SK-N-SH (cell line): ENCODE results near the gene CISH. TPM values are rescaled to one million over a fixed set of nuclear protein-coding genes. Genes with fewer than 3 reads are reported as not detected.

ENCODE experiments used
- CTCF ChIA-PET: fragments of 300-600, 350-600 bp; formaldehyde crosslinking; extraction: SDS; loops from one replicate; lab custom pipeline; 2021; lab: Yijun Ruan, JAX
- POLR2A ChIA-PET: fragments of 350-600 bp; sonication (Branson Sonifier 250); formaldehyde crosslinking; extraction: SDS; loops from one replicate; lab custom pipeline; 2020; ENCODE audit warnings: antibody characterized with exemption, inconsistent platforms; lab: Yijun Ruan, JAX
- DNase-seq: peaks from one replicate; pipeline ENCODE4 v3.0.0; 2012
- H2AFZ ChIP-seq: fragments of 200-600 bp; sonication (generic); 2 replicates; pipeline ENCODE4 v1.8.1; 2016; ENCODE audit warnings: antibody characterized with exemption, mild to moderate bottlenecking, low read depth
- H3F3A ChIP-seq: fragments of 200-600 bp; sonication (generic); replicated peaks from 2 replicates; pipeline ENCODE3; 2016; ENCODE audit warnings: antibody characterized with exemption, mild to moderate bottlenecking; ENCODE audit not compliant: insufficient read depth
- H3K27ac ChIP-seq, 2 experiments: fragments of 200-500 bp in 1 of 2; fragments of 200-600 bp in 1 of 2; sonication (Bioruptor generic) in 1 of 2; sonication (generic), shearing (Covaris generic) in 1 of 2; 2 replicates each; pipeline versions ENCODE4 v1.5.1 to v1.6.1; 2014 to 2016; ENCODE audit warnings: low read depth in 2 of 2, inconsistent platforms in 1 of 2, low read length in 1 of 2, mild to moderate bottlenecking in 1 of 2, mixed read lengths in 1 of 2
- H3K27me3 ChIP-seq: fragments of 200-600 bp; sonication (generic), shearing (Covaris generic); 2 replicates; pipeline ENCODE4 v1.6.1; 2016; ENCODE audit warnings: mixed run types; ENCODE audit not compliant: insufficient read depth
- H3K36me3 ChIP-seq, 2 experiments: fragments of 200-500 bp in 1 of 2; fragments of 200-600 bp in 1 of 2; sonication (Bioruptor generic) in 1 of 2; sonication (generic) in 1 of 2; replicated peaks in 1 of 2; 2 replicates each; pipeline versions ENCODE3 to v1.5.1; 2014 to 2016; ENCODE audit warnings: low read length in 1 of 2, mild to moderate bottlenecking in 1 of 2; ENCODE audit not compliant: insufficient read depth in 2 of 2, control insufficient read depth in 1 of 2
- H3K4me1 ChIP-seq, 2 experiments: fragments of 200-500 bp in 1 of 2; fragments of 200-600 bp in 1 of 2; sonication (Bioruptor generic) in 1 of 2; sonication (generic), shearing (Covaris generic) in 1 of 2; 2 replicates each; pipeline versions ENCODE4 v1.5.1 to v1.6.1; 2014 to 2016; ENCODE audit warnings: low read depth in 1 of 2, low read length in 1 of 2, mixed run types in 1 of 2; ENCODE audit not compliant: insufficient read depth in 2 of 2, control insufficient read depth in 1 of 2
- H3K4me2 ChIP-seq: fragments of 200-600 bp; sonication (generic), shearing (Covaris generic); 2 replicates; pipeline ENCODE4 v1.6.1; 2017; ENCODE audit warnings: mixed run types
- H3K4me3 ChIP-seq, 2 experiments: fragments of 200-500 bp in 1 of 2; fragments of 200-600 bp in 1 of 2; sonication (Bioruptor generic) in 1 of 2; sonication (generic), shearing (Covaris generic) in 1 of 2; 2 replicates each; pipeline versions ENCODE4 v1.5.1 to v1.8.1; 2014 to 2016; ENCODE audit warnings: low read depth in 2 of 2, inconsistent platforms in 1 of 2, low read length in 1 of 2, mild to moderate bottlenecking in 1 of 2, mixed read lengths in 1 of 2, moderate library complexity in 1 of 2
- H3K79me2 ChIP-seq: fragments of 200-600 bp; sonication (generic); 2 replicates; pipeline ENCODE4 v1.8.1; 2017; ENCODE audit warnings: mild to moderate bottlenecking; ENCODE audit not compliant: insufficient read depth
- H3K9ac ChIP-seq: fragments of 200-600 bp; sonication (generic); 2 replicates; pipeline ENCODE4 v1.6.1; 2017; ENCODE audit warnings: mixed run types
- H3K9me2 ChIP-seq: fragments of 200-600 bp; sonication (generic); 2 replicates; pipeline ENCODE4 v1.6.1; 2017; ENCODE audit warnings: mixed run types
- H3K9me3 ChIP-seq: fragments of 200-600 bp; sonication (generic); 2 replicates; pipeline ENCODE4 v1.6.1; 2017; ENCODE audit warnings: mixed run types, mild to moderate bottlenecking, moderate library complexity
- H4K20me1 ChIP-seq: fragments of 200-600 bp; sonication (generic); 2 replicates; pipeline ENCODE4 v1.6.1; 2017; ENCODE audit warnings: mild to moderate bottlenecking, mixed run types; ENCODE audit not compliant: insufficient read depth
- CHD2 ChIP-seq: fragments of 150-350 bp; IDR thresholded peaks from 2 replicates; pipeline ENCODE4 v1.6.1; 2018; ENCODE audit warnings: low read length; ENCODE audit not compliant: partially characterized antibody
- CTCF ChIP-seq: fragments of 200-600 bp; sonication (generic); IDR thresholded peaks from 2 replicates; pipeline ENCODE4 v1.6.1; 2017; ENCODE audit warnings: antibody characterized with exemption, mild to moderate bottlenecking, moderate library complexity
- ELF1 ChIP-seq: IDR thresholded peaks from 2 replicates; pipeline ENCODE4 v1.4.0; 2012
- EP300 ChIP-seq, 2 experiments: IDR thresholded peaks; 2 replicates each; pipeline versions ENCODE4 v1.4.0 to v1.6.1; 2012; ENCODE audit warnings: borderline replicate concordance in 1 of 2, low read depth in 1 of 2, low read length in 1 of 2
- IRF3 ChIP-seq: fragments of 150-350 bp; IDR thresholded peaks from 2 replicates; pipeline ENCODE4 v1.6.1; 2016; ENCODE audit warnings: mild to moderate bottlenecking, low read depth, low read length
- JUND ChIP-seq: IDR thresholded peaks from 2 replicates; pipeline ENCODE4 v1.4.0; 2012
- MEF2A ChIP-seq: IDR thresholded peaks from 2 replicates; pipeline ENCODE4 v1.4.0; 2012; ENCODE audit warnings: low read depth, borderline replicate concordance
- NFIC ChIP-seq: IDR thresholded peaks from 2 replicates; pipeline ENCODE4 v1.4.0; 2012; ENCODE audit warnings: borderline replicate concordance
- NRF1 ChIP-seq: IDR thresholded peaks from 2 replicates; pipeline ENCODE4 v1.6.1; 2012; ENCODE audit warnings: low read depth, mild to moderate bottlenecking, low read length
- PBX3 ChIP-seq: IDR thresholded peaks from 2 replicates; pipeline ENCODE4; 2012
- RCOR1 ChIP-seq: fragments of 150-350 bp; IDR thresholded peaks from 2 replicates; pipeline ENCODE4 v1.6.1; 2017; ENCODE audit warnings: antibody characterized with exemption, low read length
- REST ChIP-seq: IDR thresholded peaks from 2 replicates; pipeline ENCODE4 v1.6.1; 2012; ENCODE audit warnings: mild to moderate bottlenecking, low read depth, low read length, moderate library complexity
- SIN3A ChIP-seq: IDR thresholded peaks from 2 replicates; pipeline ENCODE4 v1.6.1; 2012; ENCODE audit warnings: low read depth, mild to moderate bottlenecking, low read length, moderate library complexity, borderline replicate concordance
- SMC3 ChIP-seq: IDR thresholded peaks from 2 replicates; pipeline ENCODE4 v1.6.1; 2012; ENCODE audit warnings: low read depth, low read length, improper control_type of control experiment
- TCF12 ChIP-seq: IDR thresholded peaks from 2 replicates; pipeline ENCODE4 v1.4.0; 2012
- TEAD4 ChIP-seq: IDR thresholded peaks from 2 replicates; pipeline ENCODE4 v1.4.0; 2012; ENCODE audit warnings: mild to moderate bottlenecking, borderline replicate concordance; ENCODE audit not compliant: insufficient read depth
- YY1 ChIP-seq: IDR thresholded peaks from 2 replicates; pipeline ENCODE4 v1.4.0; 2012; ENCODE audit warnings: low read depth, mild to moderate bottlenecking
- WGBS: methylation state at CpG from one replicate; pipeline ENCODE4 v1.1.6; 2017; ENCODE audit warnings: low lambda C conversion rate; 5-methylcytosine and 5-hydroxymethylcytosine counted together
- polyA plus RNA-seq, 3 experiments: library from polyadenylated mRNA; depleted of rRNA; stranded (reverse); fragments of >200 nt; gene quantifications; 2 replicates each; pipeline ENCODE4 v1.2.3, GENCODE V29; 2012

The CISH gene
- polyA plus RNA-seq, 1 of the 3 experiments (the other 2 are of a cell fraction), result 2.6 TPM

GRCh38 chr3:50571486-50571885 is 40.1 kb downstream of the CISH start:
- no peaks in the 10 kb centered on the region for H3K9me2 ChIP-seq
- no peaks in the 10 kb centered on the region for H3K9me3 ChIP-seq
- no peak overlapping the region for H3K27ac ChIP-seq
- H3F3A ChIP-seq, result no peaks in the 10 kb centered on the region
- ChIA-PET POLR2A (interaction anchor here (0.8 kb wide), 1 partner anchor 10 kb away, joined by 3 read pairs; no protein-coding TSS in a partner anchor), CTCF (interaction anchor here (0.6 to 31.2 kb wide), 18 partner anchors 10 to 815 kb away, joined by 3 to 648 read pairs (median 4); partner anchors contain the start of genes CISH, DOCK3 and MAPKAPK3)
- no peak overlapping the region for H3K9ac ChIP-seq
- peaks cover 0 to 21% of the 10 kb centered on the region in 2 experiments; a peak in 1 of 4 replicates for H3K4me1 ChIP-seq
- WGBS, result 95% methylated on average over 3 of the region's 4 CpGs
- peaks cover 9% of the 10 kb centered on the region for H3K79me2 ChIP-seq
- no peak for TF ChIP-seq TCF12
- no peak for TF ChIP-seq NRF1
- no peak for TF ChIP-seq REST
- TF ChIP-seq RCOR1, result no peak
- H3K4me3 ChIP-seq, result no peak overlapping the region
- H3K4me2 ChIP-seq, result no peak overlapping the region
- H3K27me3 ChIP-seq, result no peaks in the 10 kb centered on the region
- no peak for DNase-seq
- peaks cover 4 to 12% of the 10 kb centered on the region in 2 experiments for H3K36me3 ChIP-seq
- H4K20me1 ChIP-seq, result no peaks in the 10 kb centered on the region
- H2AFZ ChIP-seq, result no peak overlapping the region

GRCh38 chr3:50570508-50571279 is 40.9 kb downstream of the CISH start:
- POLR2A ChIA-PET, result interaction anchor here (0.8 to 2.6 kb wide), 4 partner anchors 11 to 815 kb away, joined by 3 to 23 read pairs (median 8); partner anchors contain the start of gene MANF
- peak overlapping the region; percentile 83; the same call in 1 of the 2 replicates for H3K9ac ChIP-seq
- no peak overlapping the region for H3K27ac ChIP-seq
- peak overlapping the region; percentile 71 to 81 for H3K4me3 ChIP-seq
- H3K4me1 ChIP-seq, result peaks cover 0 to 22% of the 10 kb centered on the region in 2 experiments; a peak in 1 of 4 replicates
- H3K4me2 ChIP-seq, result peak overlapping the region; percentile 92
- no peaks in the 10 kb centered on the region for H3F3A ChIP-seq
- no peak overlapping the region for H2AFZ ChIP-seq
- H3K27me3 ChIP-seq, result no peaks in the 10 kb centered on the region
- H4K20me1 ChIP-seq, result no peaks in the 10 kb centered on the region
- peaks cover 4 to 12% of the 10 kb centered on the region in 2 experiments for H3K36me3 ChIP-seq
- CTCF ChIA-PET, result interaction anchor here (0.7 to 31.2 kb wide), 16 partner anchors 8 to 816 kb away, joined by 3 to 648 read pairs (median 4); partner anchors contain the start of genes CISH, DOCK3 and MAPKAPK3
- H3K9me3 ChIP-seq, result no peaks in the 10 kb centered on the region
- peaks cover 9% of the 10 kb centered on the region for H3K79me2 ChIP-seq
- 81% methylated on average over 5 of the region's 5 CpGs for WGBS
- no peak for DNase-seq
- TF ChIP-seq TEAD4 (no peak), MEF2A (no peak), SIN3A (no peak), CHD2 (no peak), YY1 (no peak), IRF3 (no peak), EP300 (IDR thresholded peaks at IDR 0.05; ENCODE audit: borderline replicate concordance in 1 of 2, low read depth in 1 of 2, low read length in 1 of 2) (no peak), RCOR1 (no peak), PBX3 (no peak), TCF12 (no peak), SMC3 (no peak), ELF1 (no peak), JUND (no peak), NFIC (no peak), CTCF (no peak)
- H3K9me2 ChIP-seq, result no peaks in the 10 kb centered on the region
